CD4-positive, alpha-beta T cell treated with Interleukin-15 for 4 hours (primary cell): Measurements from ENCODE around the gene MKNK1.

Source experiments
- DNase-seq: peaks from one replicate; pipeline ENCODE4 v3.0.0-alpha.2; 2020; ENCODE audit warnings: low spot score

MKNK1 gene

DNA sequence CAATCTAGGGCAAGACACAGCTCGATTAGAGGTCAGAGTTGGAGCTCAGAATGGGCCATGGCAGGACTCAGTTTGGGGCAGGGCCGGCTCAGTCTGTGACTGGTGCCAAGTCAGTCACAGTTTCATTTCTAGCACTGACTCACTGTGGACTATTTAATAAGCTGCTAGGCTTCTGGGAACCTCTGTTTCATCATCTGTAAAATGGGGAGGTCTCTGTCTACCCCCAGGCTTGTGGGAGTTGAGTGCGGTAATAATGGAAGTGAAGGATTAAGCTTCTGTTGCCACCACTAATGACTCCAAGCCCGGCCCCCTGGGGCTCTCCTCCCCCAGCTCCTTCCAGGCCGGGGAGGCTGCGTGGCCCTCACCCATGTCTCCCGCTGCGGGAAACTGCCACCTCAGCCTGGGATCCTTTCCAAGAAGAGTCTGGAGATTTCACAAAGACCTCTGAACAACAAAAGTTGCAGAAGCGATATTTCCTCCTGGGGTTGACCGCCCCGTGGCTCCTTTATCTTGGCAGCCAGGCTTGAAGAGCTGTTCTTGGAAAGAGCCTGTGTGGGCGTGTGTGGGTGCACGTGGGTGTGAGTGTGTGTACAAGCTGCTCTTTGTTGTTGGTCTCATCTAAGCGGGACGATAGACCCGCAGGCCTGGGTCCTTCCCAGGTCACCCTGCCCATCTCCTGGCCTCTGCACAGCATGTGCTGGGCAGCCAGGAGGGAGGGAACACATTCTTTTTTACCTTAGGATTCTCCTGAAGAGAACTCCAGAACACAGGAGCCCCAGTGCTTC lies 81.7 kb downstream of the MKNK1 start:
- DNase-seq, result no peak

DNA sequence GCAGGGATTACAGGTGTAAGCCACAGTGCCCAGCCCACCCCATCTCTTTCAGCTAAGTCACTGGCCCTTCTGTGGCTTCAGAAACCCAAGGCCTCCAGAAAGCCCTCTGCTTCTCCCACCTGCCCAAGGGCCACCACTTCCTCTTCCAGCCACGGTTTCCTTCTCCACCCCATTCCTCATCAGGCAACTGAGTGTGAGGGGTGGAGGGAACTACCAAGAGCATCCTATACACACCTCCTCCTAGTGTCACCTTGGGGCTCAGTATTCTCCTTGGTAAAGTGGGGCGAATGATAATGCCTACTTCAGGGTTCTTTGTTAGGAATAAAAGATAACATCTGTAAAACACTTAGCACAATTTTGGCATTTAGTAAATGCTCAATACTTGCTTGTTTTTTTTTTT lies 82.7 kb downstream of the MKNK1 start:
- DNase-seq, result no peak

DNA sequence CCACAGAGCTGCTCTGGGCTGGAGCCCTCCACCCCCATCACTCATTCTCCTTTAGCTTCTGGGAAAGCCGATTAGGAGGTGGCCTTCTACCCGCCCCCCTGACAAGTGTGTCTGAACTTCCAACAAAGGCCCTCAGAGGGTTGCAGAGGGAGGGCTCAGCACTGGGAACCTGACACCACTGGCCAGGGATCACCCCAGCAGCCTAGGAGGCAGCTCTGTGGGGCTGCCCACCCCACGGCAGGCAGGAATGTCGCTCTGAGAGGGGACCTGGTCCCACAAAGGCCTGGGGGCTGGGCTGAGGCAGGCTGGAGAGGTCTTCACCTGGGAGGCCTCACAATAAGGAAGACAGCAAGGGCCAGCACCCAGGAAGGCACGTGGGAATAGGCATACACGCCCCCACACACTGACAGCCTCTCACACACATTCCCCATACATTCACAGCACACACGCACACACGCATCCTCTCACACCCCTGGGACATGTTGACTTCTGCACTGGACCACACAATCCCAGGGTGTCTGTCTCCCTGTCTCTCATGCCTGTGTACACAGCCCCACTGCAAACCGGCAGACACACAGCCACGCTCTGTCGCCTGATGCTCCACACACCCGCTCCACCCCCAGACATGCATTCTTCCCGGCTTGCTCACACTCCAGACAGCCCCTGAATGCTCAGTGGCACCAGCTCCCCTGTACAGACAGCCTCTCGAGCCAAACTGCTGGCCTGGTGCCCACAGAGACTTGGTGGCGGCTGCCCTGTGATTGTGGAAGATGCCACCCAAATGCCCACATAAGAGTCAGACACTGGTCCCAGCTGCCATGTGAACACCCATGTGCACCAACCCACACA lies 83.8 kb downstream of the MKNK1 start:
- DNase-seq, result no peak

DNA sequence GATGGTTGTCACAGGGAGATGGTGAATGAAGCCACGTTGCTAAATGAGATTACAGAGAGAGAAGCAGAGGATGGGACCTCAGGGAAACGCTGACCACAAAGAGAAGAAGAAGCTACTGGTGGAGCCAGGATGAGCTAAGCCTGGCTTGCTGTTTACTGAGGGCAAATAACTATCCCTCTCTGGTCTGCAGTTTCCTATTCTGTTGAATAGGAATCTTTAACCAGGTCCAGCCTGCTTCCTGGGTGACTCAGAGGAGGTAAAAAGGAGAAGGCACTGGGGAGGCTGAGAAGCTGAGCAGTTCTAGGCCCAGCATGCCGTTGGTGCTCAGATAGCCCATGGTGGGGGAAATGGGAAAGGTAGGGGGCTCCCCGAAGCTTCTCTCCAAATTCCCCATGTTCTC lies 84.9 kb downstream of the MKNK1 start:
- no peak for DNase-seq

DNA sequence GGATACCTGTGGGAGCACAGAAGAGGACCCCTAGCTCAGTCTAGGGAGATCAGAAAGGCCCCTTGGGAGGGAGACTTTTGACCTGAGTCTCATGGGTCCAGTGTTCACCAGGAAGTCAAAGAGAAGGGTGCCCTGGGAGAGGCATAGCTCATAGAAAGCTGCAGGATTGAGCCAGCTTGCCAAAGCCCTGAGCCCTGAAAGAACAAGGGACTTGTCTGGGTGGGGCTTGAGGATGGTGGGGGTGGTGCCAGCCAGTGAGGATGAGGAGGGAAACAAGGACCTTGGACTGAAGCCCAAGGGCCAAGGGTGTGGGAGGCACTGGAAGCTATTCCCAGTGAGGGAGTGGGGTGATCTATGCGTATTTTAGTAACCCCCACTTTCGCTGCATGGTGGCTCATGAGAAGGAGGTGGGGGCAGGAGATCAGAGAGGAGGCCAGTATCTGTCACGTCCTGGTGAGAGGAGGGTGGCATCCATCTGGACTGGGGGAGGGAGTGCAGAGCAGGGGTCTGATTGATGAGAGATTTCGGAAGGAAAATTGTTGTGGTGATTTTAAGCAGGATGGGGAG lies 86.1 kb downstream of the MKNK1 start:
- no peak for DNase-seq

DNA sequence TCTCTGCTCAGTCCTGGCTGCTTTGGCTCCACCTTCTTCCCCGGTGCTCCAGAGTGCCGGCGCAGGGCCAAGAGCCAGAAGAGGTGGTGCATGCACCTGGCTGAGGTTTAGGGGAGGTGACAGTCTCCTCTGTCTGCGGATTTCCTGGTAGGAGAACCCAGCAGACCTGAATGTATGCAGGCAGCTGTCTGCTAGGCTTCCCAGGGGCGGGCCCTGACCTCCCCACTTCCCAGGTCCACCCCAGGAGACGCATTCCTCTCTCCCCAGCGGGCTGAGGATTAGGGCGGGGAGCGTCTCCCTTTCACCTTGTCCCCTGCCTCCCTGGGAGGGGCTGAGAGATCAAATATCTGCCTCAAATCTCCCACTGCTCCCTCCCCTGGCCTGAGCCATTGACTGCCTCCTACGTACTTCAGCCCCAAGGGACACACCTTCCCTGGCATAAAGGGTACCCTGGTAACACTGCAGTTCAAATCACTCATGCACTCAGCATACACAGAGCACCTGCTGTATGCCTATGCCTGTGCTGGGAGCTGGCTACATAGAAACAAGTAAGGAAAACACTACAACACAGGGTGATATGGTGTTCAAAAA lies 87.0 kb downstream of the MKNK1 start:
- DNase-seq, result no peak

DNA sequence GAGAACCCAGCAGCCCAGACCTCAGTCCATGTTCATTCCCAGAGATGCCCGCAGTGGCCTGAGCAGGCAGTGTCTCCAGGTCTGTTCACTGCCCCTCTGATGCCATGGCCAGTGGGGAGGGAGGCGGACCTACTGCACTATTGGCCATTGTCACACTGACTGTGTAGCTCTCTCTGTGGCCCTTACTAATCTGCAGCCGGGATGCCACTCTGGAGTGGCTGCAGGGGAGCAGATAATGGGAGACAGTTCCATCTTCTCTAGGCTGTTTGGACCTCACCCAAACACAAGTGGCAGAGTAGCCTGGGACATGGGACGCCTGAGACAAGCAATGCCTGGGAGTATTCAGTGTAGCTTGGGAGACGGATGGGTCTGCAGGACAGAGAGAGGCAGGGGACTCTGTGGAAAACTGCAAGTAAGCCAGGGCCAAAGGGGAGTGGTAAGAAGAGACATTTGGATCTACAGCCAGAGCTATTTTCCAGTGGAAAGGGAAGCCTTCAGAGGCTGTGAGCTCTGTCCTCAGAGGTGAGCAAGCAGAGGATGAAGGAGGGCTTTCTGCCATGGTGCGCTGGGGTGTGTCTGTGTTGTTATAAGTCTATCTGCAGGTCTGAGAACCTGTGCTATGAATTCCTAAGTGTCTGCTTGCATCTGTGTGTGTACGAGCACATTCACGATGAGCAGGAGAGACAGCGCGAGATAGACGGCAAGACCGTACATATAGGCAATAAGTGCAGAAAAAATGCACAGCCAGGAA lies 87.7 kb downstream of the MKNK1 start:
- DNase-seq, result no peak

DNA sequence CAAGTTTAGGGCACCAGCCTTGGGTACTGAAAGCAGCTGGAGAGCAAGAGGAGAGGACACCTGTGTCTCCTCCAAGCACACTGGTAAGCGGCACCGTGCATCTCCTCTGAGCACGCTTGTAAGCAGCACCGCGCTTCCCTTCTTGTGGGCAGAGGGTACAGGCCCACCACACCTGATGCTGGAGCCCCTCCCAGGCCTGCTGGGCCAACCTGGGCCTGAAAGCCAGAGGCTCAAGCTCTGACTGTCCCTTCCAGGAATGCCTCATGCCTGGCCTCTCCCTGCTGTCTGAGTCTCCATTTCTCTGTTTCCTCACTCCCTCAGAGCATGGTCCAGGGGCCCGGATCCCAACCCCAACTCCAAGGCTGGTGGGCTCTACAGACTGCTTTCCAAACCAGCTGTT lies 88.5 kb downstream of the MKNK1 start:
- DNase-seq, result no peak

DNA sequence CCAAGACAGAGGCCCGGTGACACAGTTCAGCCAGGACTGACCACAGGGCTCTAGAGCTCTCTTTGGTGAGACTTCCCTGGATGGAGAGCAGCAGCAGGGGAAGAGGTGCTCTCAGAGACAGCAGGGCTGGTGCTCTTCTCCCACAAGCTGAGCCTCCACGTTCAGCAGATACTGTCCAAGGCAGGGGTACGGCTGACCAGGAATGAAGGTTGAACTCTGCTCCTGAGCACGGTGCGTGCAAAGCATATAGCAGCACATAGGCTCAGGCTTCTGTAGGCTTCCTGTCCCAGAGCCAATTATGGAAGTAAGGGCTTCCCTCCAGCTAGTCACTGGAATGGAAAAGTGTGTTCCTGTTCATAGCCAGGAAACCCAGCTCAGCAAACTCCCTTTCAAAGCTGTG lies 90.5 kb downstream of the MKNK1 start:
- no peak for DNase-seq

DNA sequence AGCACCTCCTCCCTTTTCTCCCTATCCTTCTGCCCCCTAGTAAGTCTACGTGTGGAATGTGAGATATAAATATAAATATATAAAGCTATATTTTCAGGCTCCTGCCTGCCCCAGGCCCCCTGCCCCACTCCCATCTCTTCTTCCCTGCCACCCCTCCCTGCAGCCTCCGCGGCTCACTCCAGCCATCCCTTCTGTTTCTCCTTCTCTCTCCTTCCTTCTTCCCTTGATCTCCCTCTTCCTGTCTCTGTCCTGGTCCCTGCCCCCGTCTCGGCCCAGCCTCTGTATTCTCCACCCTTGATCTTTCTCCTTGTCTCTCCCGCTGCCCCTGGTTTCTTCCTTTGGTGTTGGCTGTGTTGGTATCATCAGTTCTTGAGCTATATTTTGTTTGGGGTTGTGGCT lies 91.3 kb downstream of the MKNK1 start:
- DNase-seq, result no peak

DNA sequence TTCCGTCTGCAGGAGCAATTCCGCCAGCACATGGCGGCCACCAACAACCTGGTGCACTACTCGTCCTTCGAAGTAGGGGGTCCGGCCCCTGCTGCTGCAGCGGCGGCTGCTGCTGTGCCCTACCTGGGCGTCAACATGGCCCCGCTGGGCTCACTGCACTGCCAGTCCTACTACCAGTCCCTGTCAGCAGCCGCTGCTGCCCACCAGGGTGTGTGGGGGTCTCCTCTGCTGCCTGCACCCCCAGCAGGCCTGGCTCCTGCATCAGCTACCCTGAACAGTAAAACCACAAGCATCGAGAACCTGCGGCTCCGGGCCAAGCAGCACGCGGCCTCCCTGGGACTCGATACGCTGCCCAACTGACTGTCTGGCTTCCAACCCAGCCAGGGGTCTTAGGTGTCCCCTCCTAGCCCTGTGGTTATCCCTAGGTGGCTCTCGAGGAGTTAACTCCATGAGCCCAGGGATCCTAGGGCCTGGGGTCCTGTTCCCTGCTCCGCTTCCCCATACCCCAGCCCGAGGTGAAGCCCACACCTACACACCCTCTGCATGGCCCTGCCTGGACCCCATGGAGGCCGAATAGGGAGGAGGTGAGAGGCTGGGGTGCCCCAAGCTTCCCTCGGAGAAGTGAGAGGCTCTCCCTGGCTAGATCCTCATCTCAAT lies 91.8 kb downstream of the MKNK1 start:
- no peak for DNase-seq

DNA sequence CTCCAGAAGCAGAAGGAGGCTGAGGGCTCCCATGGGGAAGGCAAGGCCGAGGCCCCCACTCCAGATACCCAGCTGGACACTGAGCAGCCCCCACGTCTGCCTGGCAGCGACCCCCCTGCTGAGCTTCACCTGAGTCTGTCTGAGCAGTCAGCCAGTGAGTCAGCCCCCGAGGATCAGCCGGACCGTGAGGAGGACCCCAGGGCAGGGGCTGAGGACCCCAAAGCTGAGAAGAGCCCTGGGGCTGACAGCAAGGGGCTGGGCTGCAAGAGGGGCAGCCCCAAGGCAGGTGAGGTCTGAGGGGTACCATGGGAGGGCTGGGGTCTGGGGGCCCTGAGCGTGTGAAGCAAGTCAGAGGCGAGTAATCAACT lies 93.1 kb downstream of the MKNK1 start:
- DNase-seq, result no peak

DNA sequence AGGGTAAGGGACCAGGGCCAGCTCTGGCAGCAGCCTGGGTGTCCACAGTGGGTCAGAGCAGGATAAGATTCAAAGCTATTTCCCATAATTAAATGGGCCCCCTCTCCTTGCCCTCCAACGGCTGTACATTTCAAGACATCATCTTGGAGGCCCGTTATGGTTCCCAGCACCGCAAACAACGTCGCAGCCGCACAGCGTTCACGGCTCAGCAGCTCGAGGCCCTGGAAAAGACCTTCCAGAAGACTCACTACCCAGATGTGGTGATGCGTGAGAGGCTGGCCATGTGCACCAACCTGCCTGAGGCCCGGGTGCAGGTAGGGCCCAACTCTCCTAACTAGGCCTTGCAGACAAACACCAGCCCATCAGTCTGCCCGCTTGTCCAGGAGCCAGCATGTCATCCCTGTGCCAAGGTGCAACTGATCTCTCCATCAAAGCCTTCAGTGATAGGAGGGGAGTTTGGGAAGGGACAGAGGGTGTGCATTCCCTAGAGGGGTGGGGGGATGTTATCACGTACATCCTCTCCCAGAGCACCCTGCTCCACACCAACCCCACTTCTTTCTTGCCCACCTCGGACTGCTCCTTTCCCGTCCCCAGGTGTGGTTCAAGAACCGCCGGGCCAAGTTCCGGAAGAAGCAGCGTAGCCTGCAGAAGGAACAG lies 93.6 kb downstream of the MKNK1 start:
- no peak for DNase-seq

DNA sequence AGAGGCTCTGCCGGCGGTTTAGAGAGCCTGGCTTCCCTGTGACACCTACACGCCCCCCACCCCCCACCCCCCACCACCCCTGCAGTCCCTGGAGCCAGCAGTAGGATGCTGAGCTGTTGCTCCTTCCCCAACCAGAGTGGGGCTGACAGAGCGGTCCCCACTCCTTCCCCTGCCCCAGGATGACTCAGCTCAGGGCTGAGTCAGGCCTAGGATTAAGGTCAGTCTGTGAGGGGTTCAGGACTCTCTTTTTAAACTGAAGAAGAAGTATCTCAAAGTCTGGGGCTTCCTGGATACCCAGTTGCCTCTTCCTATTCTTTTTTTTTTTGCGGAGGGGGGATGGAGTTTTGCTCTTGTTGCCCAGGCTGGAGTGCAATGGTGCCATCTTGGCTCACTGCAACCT lies 95.3 kb downstream of the MKNK1 start:
- no peak for DNase-seq
